Activated CD4-positive, alpha-beta T cell treated with anti-CD3 and anti-CD28 coated beads, Interleukin-2, amount 50 U/mL, for 1 hour (primary cell): Measurements from ENCODE around the gene SLCO2B1.
"Not testable (repeated sequence)": the region's sequence is repeated elsewhere in the genome, so short reads cannot be mapped to it uniquely, and the experiment has no call there.

ENCODE experiments used
- DNase-seq: peaks from one replicate; pipeline ENCODE4 v3.0.0-alpha.2; 2020

Gene SLCO2B1

GRCh38 chr11:75150879-75151278 is at the start of gene SLCO2B1:
Gene SLCO2B1, plus strand, starts transcription at chr11:75151107. Its CDS starts 275 bp downstream, at chr11:75151382.
- no peak for DNase-seq

- DNase-seq = no peak
Observed at GRCh38 chr11:75101424-75102128, 49.3 kb upstream of the SLCO2B1 start.

- DNase-seq = no peak
Observed at GRCh38 chr11:75103380-75104026, 47.4 kb upstream of the SLCO2B1 start.

GRCh38 chr11:75105462-75105925 is 45.4 kb upstream of the SLCO2B1 start:
- DNase-seq = no peak

GRCh38 chr11:75105967-75106681 is 44.8 kb upstream of the SLCO2B1 start:
- not testable (repeated sequence) for DNase-seq

GRCh38 chr11:75107187-75107586 is 43.7 kb upstream of the SLCO2B1 start:
- DNase-seq = no peak

- DNase-seq = no peak
Observed at GRCh38 chr11:75112200-75112599, 38.7 kb upstream of the SLCO2B1 start.

GRCh38 chr11:75113030-75113429 is 37.9 kb upstream of the SLCO2B1 start:
- no peak for DNase-seq

GRCh38 chr11:75114465-75114864 is 36.4 kb upstream of the SLCO2B1 start:
- DNase-seq = no peak

GRCh38 chr11:75118577-75118976 is 32.3 kb upstream of the SLCO2B1 start:
- no peak for DNase-seq

- DNase-seq = no peak
Observed at GRCh38 chr11:75126564-75126963, 24.3 kb upstream of the SLCO2B1 start.

- no peak for DNase-seq
Observed at GRCh38 chr11:75132080-75132479, 18.8 kb upstream of the SLCO2B1 start.

- no peak for DNase-seq
Observed at GRCh38 chr11:75133976-75134375, 16.9 kb upstream of the SLCO2B1 start.

GRCh38 chr11:75135021-75135650 is 15.8 kb upstream of the SLCO2B1 start:
- DNase-seq = no peak

- DNase-seq = no peak
Observed at GRCh38 chr11:75135651-75136050, 15.3 kb upstream of the SLCO2B1 start.

GRCh38 chr11:75140269-75141138 is 10.4 kb upstream of the SLCO2B1 start:
- peak; percentile 74 for DNase-seq

- DNase-seq = no peak
Observed at GRCh38 chr11:75141166-75141565, 9.7 kb upstream of the SLCO2B1 start.

- DNase-seq = peak; percentile 55
Observed at GRCh38 chr11:75142714-75143419, 8.0 kb upstream of the SLCO2B1 start.

GRCh38 chr11:75143420-75143731 is 7.5 kb upstream of the SLCO2B1 start:
- DNase-seq = no peak

- DNase-seq = no peak
Observed at GRCh38 chr11:75144716-75145014, 6.2 kb upstream of the SLCO2B1 start.

GRCh38 chr11:75145196-75145971 is 5.5 kb upstream of the SLCO2B1 start:
- DNase-seq = no peak
